Measurements from ENCODE around the gene PAQR7.

Gene PAQR7

GRCh38 chr1:25814549-25815087 is 60.9 kb downstream of the PAQR7 start:
- no peak for DNase-seq

GRCh38 chr1:25813734-25814471 is 61.6 kb downstream of the PAQR7 start:
- no peak for DNase-seq

GRCh38 chr1:25813071-25813733 is 62.3 kb downstream of the PAQR7 start:
- DNase-seq: no peak

All from CD4-positive, alpha-beta T cell treated with Interleukin-17A for 1 hour (primary cell).